HL-60 (cell line): ENCODE results near the gene GRID1.

Experiments
- GABPA ChIP-seq: IDR thresholded peaks from 2 replicates; pipeline ENCODE4 v1.6.1; 2012; ENCODE audit warnings: low read depth
- POLR2AphosphoS5 ChIP-seq: IDR thresholded peaks from 2 replicates; pipeline ENCODE4 v1.6.1; 2012; ENCODE audit warnings: low read depth
- TF ChIP-seq, protein P1 (sequence below): IDR thresholded peaks from 2 replicates; pipeline ENCODE4 v1.6.1; 2012; ENCODE audit warnings: low read depth; ENCODE audit not compliant: insufficient replicate concordance
- TF ChIP-seq, protein P2 (sequence below): IDR thresholded peaks from one replicate; pipeline ENCODE4 v1.5.1; 2011; ENCODE audit warnings: low read length, control low read depth, inconsistent platforms; ENCODE audit not compliant: insufficient read depth

DNA sequence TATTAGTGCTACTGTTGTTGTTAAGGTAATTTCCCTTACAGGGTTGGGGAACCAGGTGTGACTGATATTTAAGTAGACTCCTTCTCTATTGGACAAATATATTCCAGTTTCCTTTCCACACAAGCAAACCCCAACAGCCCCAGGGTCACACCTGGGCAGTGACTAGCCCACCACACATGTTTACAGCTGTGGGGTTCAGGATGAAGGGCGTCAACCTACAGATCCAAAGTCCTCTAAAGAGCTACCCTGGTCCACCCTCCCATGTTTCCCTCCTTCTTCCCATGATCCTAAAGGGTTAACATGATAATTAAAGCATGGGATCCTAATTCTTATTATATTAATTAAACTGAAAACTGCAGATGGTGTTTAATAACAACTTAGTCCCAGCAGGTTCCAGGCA, 701.5 kb downstream of the GRID1 start:
- no peak for TF ChIP-seq POLR2AphosphoS5
- TF ChIP-seq, protein P1, sequence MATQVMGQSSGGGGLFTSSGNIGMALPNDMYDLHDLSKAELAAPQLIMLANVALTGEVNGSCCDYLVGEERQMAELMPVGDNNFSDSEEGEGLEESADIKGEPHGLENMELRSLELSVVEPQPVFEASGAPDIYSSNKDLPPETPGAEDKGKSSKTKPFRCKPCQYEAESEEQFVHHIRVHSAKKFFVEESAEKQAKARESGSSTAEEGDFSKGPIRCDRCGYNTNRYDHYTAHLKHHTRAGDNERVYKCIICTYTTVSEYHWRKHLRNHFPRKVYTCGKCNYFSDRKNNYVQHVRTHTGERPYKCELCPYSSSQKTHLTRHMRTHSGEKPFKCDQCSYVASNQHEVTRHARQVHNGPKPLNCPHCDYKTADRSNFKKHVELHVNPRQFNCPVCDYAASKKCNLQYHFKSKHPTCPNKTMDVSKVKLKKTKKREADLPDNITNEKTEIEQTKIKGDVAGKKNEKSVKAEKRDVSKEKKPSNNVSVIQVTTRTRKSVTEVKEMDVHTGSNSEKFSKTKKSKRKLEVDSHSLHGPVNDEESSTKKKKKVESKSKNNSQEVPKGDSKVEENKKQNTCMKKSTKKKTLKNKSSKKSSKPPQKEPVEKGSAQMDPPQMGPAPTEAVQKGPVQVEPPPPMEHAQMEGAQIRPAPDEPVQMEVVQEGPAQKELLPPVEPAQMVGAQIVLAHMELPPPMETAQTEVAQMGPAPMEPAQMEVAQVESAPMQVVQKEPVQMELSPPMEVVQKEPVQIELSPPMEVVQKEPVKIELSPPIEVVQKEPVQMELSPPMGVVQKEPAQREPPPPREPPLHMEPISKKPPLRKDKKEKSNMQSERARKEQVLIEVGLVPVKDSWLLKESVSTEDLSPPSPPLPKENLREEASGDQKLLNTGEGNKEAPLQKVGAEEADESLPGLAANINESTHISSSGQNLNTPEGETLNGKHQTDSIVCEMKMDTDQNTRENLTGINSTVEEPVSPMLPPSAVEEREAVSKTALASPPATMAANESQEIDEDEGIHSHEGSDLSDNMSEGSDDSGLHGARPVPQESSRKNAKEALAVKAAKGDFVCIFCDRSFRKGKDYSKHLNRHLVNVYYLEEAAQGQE, result no peak
- TF ChIP-seq, protein P2, sequence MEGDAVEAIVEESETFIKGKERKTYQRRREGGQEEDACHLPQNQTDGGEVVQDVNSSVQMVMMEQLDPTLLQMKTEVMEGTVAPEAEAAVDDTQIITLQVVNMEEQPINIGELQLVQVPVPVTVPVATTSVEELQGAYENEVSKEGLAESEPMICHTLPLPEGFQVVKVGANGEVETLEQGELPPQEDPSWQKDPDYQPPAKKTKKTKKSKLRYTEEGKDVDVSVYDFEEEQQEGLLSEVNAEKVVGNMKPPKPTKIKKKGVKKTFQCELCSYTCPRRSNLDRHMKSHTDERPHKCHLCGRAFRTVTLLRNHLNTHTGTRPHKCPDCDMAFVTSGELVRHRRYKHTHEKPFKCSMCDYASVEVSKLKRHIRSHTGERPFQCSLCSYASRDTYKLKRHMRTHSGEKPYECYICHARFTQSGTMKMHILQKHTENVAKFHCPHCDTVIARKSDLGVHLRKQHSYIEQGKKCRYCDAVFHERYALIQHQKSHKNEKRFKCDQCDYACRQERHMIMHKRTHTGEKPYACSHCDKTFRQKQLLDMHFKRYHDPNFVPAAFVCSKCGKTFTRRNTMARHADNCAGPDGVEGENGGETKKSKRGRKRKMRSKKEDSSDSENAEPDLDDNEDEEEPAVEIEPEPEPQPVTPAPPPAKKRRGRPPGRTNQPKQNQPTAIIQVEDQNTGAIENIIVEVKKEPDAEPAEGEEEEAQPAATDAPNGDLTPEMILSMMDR, result no peak
- TF ChIP-seq GABPA, result no peak
